Retinal pigment epithelial cell (primary cell): ENCODE measurements around the gene SUN1.

Experiments
- DNase-seq: peaks from one replicate; pipeline ENCODE4 v3.0.0-alpha.2; 2010; ENCODE audit warnings: low read depth
- H3K4me3 ChIP-seq: 2 replicates; pipeline ENCODE4 v1.5.1; 2011; ENCODE audit warnings: mild to moderate bottlenecking, low read length, control low read depth, moderate library complexity
- TF ChIP-seq, protein P1 (sequence below): conservative IDR thresholded peaks from 2 replicates; pipeline ENCODE4 v1.5.1; 2011; ENCODE audit warnings: low read depth, low read length, control low read depth, inconsistent platforms

SUN1 gene

DNA sequence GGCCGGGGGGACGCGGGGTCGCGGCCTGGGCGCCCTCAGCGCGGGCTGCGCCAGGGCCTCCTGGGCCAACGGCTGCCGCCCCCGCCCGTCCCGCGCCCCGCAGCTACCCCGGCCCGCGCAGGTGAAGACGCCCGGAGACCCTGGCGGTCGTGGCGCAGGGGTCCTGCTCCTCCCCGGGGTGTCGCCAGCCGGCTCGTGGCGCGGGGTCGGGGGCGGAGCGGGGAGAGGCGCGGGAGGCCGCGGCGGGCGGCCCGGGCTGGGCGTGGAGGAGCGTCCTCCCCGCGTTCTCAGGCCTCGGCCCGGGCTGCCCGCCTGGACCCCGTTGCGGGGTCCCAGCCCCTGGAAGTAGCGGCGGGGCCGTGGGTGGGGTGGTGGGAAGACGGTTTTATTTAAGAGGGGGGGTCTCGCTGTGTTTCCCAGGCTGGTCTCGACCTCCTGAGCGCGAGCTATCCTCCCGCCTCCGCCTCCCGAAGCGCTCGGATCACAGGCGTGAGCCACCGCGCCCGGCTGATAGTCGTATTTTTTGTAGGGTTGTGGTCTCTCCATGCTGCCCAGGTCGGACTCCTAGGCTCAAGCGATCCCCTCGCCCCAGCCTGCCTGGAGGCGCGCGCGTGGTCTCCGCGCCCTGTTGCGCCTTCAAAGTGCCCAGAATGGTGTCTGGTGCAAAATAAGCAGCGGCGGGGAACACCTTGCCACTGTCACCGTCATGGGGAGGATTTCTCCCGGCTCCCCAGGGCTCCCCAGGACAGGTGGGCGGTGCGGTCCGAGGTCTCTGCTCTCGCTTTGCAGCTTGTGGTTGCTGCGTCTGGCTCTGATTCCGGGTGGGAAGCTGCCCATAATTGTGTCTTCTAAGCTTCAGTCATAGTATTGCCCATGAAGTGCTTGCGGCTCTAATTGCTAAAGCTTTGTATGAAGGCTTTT lies 15.3 kb upstream of the SUN1 start:
- TF ChIP-seq, protein P1, sequence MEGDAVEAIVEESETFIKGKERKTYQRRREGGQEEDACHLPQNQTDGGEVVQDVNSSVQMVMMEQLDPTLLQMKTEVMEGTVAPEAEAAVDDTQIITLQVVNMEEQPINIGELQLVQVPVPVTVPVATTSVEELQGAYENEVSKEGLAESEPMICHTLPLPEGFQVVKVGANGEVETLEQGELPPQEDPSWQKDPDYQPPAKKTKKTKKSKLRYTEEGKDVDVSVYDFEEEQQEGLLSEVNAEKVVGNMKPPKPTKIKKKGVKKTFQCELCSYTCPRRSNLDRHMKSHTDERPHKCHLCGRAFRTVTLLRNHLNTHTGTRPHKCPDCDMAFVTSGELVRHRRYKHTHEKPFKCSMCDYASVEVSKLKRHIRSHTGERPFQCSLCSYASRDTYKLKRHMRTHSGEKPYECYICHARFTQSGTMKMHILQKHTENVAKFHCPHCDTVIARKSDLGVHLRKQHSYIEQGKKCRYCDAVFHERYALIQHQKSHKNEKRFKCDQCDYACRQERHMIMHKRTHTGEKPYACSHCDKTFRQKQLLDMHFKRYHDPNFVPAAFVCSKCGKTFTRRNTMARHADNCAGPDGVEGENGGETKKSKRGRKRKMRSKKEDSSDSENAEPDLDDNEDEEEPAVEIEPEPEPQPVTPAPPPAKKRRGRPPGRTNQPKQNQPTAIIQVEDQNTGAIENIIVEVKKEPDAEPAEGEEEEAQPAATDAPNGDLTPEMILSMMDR = no peak
- DNase-seq = no peak
- peak overlapping the region; percentile 81 for H3K4me3 ChIP-seq

DNA sequence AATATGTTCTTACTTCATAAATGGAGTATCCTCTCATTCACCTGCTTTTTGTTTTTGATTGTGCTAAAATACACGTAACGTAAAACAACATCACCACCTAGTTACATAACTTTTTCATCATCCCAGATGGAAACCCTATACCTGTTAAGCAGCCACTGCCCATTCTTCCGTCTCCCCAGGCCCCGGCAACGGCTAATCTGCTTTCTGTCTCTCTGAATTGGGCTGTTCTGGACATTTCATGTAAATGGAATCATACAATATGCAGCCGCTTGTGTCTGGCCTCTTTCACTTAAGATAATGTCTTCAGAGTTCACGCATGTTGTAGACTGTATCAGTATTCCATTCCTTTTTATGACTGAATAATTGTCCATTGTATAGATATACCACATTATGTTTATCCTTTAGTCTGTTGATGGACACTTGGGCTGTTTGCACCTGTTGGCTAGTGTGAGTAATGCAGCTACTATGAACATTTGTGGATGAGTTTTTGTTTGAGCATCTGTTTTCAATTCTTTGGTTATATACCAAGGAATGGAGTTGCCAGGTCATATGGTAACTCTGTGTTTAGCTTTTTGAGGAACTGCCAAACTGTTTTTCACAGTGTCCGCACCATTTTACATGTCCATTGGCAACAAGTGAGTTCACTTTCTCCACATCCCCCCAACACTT lies 14.1 kb upstream of the SUN1 start:
- DNase-seq = no peak
- TF ChIP-seq, protein P1 = peak; percentile 42
- no peak overlapping the region for H3K4me3 ChIP-seq

DNA sequence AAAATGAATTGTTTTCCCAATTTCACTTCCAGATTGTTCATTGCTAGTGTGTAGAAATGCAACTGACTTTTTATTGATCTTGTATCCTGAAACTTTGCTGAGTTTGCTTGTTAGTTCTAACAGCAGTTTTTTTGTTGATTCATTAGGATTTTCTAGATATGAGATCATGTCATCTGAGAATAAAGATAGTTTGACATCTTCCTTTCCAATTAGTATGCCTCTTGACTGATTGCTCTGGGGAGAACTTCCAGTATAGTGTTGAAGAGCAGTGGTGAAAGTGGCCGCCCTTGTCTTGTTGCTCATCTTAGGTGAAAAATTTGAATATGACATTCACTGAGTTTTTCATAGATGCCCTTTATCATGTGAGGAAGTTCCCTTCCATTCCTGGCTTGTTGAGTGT lies 11.9 kb upstream of the SUN1 start:
- no peak for DNase-seq
- TF ChIP-seq, protein P1 = no peak
- H3K4me3 ChIP-seq = no peak overlapping the region

DNA sequence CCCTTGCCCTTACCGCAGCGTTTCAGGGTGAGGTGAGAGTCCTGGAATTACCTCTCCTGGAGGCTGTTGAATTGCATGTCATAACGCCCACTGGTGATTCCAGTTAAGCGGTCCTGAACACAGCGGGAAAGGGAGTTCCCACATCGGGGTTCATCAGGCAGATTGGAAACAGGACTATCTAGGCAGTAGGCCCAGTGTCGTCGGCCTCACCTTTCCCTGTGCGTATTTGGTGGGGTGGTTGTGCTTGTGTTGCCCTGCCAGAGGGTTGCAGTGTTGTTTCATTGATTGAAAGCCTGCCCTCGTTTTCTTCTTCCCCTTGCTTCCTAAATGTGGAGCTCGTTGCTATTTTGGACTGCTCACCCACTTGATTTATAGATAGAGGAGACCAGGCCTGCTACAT lies 10.6 kb upstream of the SUN1 start:
- no peak for DNase-seq
- TF ChIP-seq, protein P1 = no peak

DNA sequence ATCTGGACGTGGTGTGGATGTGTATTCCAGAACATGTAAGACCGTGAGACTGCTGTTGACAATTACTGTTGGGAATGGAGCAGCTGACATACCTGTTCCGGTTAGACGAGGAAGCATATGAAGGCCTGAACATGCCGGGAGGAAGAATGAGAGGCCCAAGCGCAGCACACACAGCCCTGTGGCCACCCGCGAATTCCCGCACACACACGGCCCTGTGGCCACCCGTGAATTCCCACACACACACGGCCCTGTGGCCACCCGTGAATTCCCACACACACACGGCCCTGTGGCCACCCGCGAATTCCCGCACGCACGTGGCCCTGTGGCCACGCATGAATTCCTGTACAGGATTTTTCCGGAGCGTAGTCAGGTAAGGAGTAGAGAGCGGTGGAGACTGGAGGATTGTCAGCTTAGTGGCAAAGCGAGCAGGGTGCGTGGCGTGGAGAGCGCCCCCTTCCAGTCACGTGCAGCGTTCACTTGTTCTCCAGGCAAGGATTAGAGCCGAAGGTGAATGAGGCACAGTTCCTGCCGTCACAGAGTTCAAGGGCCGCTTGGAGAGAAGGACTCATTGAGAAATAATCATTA lies 9.5 kb upstream of the SUN1 start:
- DNase-seq = no peak
- H3K4me3 ChIP-seq = no peak overlapping the region
- TF ChIP-seq, protein P1 = peak; percentile 21

More for the DNA sequence above, 10.6 kb upstream of the SUN1 start:
- no peak overlapping the region for H3K4me3 ChIP-seq

DNA sequence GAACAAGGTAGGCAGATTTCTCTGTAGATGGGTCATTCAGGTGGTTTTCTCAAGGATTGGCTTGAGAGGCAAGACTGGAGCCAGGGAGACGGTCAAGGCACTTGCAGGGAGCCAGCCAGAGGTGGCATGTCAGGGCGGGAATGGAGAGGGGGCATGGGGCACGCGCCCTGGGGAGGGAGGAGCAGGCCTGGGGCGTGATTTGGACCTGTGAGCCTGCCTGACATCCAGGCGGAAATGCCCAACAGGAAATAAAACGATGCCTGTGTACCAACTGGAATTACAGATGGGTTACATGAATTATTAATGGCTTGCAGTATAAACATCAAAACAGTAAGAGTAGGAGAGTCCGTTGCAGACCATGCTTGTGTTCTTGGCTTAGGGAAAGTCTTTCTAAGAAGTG lies 8.6 kb upstream of the SUN1 start:
- DNase-seq = no peak
- no peak overlapping the region for H3K4me3 ChIP-seq
- TF ChIP-seq, protein P1 = no peak
